Measurements from ENCODE around the gene PCYT1A. TPM values are rescaled to one million over a fixed set of nuclear protein-coding genes. Genes with fewer than 3 reads are reported as not detected.

PCYT1A gene
- total RNA-seq, 4 donors from 2014 or later, result 68.1 to 120 (median 90.9) TPM

- DNase-seq (ENCODE audit: low spot score) (no peak), ATAC-seq (ENCODE audit: low FRiP score) (no peak)
- TF ChIP-seq CTCF (IDR thresholded peaks at IDR 0.05), result no peak
Observed at GRCh38 chr3:196225763-196226364, 61.7 kb downstream of the PCYT1A start.

GRCh38 chr3:196225086-196225485, 62.4 kb downstream of the PCYT1A start:
- DNase-seq (ENCODE audit: low spot score) (no peak), ATAC-seq (ENCODE audit: low FRiP score) (no peak)
- no peak for TF ChIP-seq CTCF (IDR thresholded peaks at IDR 0.05)

GRCh38 chr3:196222876-196223595, 64.5 kb downstream of the PCYT1A start:
- DNase-seq (ENCODE audit: low spot score) (no peak), ATAC-seq (ENCODE audit: low FRiP score) (no peak)

GRCh38 chr3:196220991-196221390, 66.5 kb downstream of the PCYT1A start:
- no peak for ATAC-seq (ENCODE audit: low FRiP score)
- DNase-seq (ENCODE audit: low spot score), result no peak
- TF ChIP-seq CTCF (IDR thresholded peaks at IDR 0.05), result no peak

More at GRCh38 chr3:196222876-196223595, 64.5 kb downstream of the PCYT1A start:
- no peak for TF ChIP-seq CTCF (IDR thresholded peaks at IDR 0.05)

- no peak for ATAC-seq (ENCODE audit: low FRiP score)
- TF ChIP-seq CTCF (IDR thresholded peaks at IDR 0.05), result no peak
- no peak for DNase-seq (ENCODE audit: low spot score)
Observed at GRCh38 chr3:196220587-196220986, 66.9 kb downstream of the PCYT1A start.

- no peak for ATAC-seq (ENCODE audit: low FRiP score)
- no peak for DNase-seq (ENCODE audit: low spot score)
- TF ChIP-seq CTCF (IDR thresholded peaks at IDR 0.05), result no peak
Observed at GRCh38 chr3:196219970-196220311, 67.6 kb downstream of the PCYT1A start.
